BJ (cell line): ENCODE measurements around the gene PLCG1. TPM values are rescaled to one million over a fixed set of nuclear protein-coding genes. Genes with fewer than 3 reads are reported as not detected.

Experiments used
- CTCF ChIA-PET: fragments of 350-600 bp; formaldehyde crosslinking; extraction: SDS; loops from one replicate; lab custom pipeline; 2021; ENCODE audit warnings: antibody characterized with exemption, inconsistent platforms; lab: Yijun Ruan, JAX
- POLR2A ChIA-PET: fragments of 300-600 bp; sonication (Branson Sonifier 250); formaldehyde crosslinking; extraction: SDS; loops from one replicate; lab custom pipeline; 2021; ENCODE audit warnings: antibody characterized with exemption; lab: Charles Lee
- DNase-seq: peaks from one replicate; pipeline ENCODE4 v3.0.0-alpha.2; 2011; ENCODE audit warnings: low read depth
- H3K27me3 ChIP-seq: 2 replicates; pipeline ENCODE4 v1.6.0; 2011; ENCODE audit warnings: low read length; ENCODE audit not compliant: control insufficient read depth, insufficient read depth
- H3K36me3 ChIP-seq: 2 replicates; pipeline ENCODE4 v1.5.1; 2011; ENCODE audit warnings: low read length; ENCODE audit not compliant: control insufficient read depth, insufficient read depth
- H3K4me3 ChIP-seq: 2 replicates; pipeline ENCODE4 v1.5.1; 2011; ENCODE audit warnings: low read depth, mild to moderate bottlenecking, control low read depth, low read length
- polyA plus RNA-seq: library from polyadenylated mRNA; depleted of rRNA; stranded (reverse); fragments of >200 nt; gene quantifications from 2 replicates; pipeline ENCODE4 v1.2.3, GENCODE V29; 2011
- TF ChIP-seq, protein P1 (sequence below): IDR thresholded peaks from 2 replicates; pipeline ENCODE4 v1.5.1; 2011; ENCODE audit warnings: low read depth, mild to moderate bottlenecking, control low read depth, inconsistent platforms, low read length, moderate library complexity; ENCODE audit not compliant: insufficient read depth

PLCG1 gene
- polyA plus RNA-seq, 1 experiment = 46.5 TPM

DNA sequence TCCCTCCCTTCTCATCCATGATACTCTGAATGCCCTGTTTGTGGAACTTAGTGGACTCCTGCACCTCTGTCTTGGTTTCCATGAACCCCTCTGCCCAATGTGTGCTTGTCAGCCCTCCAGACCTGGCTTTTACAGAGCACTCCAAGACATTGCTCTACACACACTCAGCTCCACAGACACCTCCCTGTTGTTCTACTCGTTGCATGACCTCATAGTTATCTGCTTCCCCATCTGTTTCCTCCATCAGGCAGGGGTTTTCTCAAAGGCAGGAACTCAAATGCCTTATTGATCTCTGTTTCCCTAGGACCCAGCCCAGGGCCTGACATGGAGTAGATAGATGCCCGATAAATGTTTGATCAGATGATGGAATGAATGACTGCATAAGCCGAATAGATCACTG, 13.3 kb downstream of the PLCG1 start:
- TF ChIP-seq, protein P1, sequence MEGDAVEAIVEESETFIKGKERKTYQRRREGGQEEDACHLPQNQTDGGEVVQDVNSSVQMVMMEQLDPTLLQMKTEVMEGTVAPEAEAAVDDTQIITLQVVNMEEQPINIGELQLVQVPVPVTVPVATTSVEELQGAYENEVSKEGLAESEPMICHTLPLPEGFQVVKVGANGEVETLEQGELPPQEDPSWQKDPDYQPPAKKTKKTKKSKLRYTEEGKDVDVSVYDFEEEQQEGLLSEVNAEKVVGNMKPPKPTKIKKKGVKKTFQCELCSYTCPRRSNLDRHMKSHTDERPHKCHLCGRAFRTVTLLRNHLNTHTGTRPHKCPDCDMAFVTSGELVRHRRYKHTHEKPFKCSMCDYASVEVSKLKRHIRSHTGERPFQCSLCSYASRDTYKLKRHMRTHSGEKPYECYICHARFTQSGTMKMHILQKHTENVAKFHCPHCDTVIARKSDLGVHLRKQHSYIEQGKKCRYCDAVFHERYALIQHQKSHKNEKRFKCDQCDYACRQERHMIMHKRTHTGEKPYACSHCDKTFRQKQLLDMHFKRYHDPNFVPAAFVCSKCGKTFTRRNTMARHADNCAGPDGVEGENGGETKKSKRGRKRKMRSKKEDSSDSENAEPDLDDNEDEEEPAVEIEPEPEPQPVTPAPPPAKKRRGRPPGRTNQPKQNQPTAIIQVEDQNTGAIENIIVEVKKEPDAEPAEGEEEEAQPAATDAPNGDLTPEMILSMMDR = no peak
- no peak for DNase-seq
- POLR2A ChIA-PET = interaction anchor here (0.6 kb wide), 1 partner anchor 72 kb away, joined by 4 read pairs; no protein-coding TSS in a partner anchor
- Histone ChIP-seq H3K27me3 (no peaks in the 10 kb centered on the region), H3K36me3 (no peaks in the 10 kb centered on the region), H3K4me3 (no peak overlapping the region)
- CTCF ChIA-PET = interaction anchor here (0.6 to 3.3 kb wide), 6 partner anchors 8 to 374 kb away, joined by 3 to 12 read pairs (median 4); partner anchors contain the start of gene LPIN3

DNA sequence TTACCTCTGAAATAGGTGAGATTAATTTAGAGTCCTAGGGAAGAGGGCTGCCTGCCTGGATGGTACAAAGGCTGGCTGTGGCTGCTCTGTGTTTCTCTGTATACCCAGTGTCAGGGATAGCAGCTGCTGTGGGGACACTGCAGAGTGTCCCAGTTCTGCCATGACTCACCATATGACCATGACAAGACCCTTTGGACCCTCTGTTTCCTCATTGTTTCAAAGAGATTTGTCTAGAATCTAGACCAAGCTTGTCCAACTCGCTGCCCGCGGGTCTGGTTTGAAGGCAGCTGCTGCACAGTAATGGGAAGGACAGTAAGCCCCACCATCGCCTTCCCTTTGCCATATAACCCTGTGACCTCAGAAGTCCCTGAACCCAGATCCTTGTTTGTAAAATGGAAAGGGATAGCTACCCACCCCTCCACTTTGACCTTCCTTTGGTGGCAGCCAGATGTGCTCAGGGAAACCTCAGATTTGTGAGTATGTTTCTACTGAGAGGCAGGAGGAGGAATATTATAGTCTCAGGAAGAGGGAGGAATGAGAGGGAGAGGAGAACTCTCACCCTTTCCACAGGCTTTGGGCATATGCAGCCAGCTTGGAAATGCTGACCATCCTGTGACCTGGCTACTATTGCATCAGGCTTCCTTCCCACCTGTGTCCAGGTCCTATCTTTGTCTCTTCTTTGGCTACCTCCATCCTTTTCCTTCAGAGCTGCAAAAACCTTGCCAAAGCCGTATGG, 14.0 kb downstream of the PLCG1 start:
- TF ChIP-seq, protein P1 = no peak
- Histone ChIP-seq H3K36me3 (no peaks in the 10 kb centered on the region), H3K4me3 (no peak overlapping the region), H3K27me3 (no peaks in the 10 kb centered on the region)
- POLR2A ChIA-PET = no interaction called here
- no peak for DNase-seq
- CTCF ChIA-PET = interaction anchor here (0.6 to 3.3 kb wide), 7 partner anchors 9 to 189 kb away, joined by 3 to 12 read pairs (median 3); partner anchors contain the start of gene LPIN3

DNA sequence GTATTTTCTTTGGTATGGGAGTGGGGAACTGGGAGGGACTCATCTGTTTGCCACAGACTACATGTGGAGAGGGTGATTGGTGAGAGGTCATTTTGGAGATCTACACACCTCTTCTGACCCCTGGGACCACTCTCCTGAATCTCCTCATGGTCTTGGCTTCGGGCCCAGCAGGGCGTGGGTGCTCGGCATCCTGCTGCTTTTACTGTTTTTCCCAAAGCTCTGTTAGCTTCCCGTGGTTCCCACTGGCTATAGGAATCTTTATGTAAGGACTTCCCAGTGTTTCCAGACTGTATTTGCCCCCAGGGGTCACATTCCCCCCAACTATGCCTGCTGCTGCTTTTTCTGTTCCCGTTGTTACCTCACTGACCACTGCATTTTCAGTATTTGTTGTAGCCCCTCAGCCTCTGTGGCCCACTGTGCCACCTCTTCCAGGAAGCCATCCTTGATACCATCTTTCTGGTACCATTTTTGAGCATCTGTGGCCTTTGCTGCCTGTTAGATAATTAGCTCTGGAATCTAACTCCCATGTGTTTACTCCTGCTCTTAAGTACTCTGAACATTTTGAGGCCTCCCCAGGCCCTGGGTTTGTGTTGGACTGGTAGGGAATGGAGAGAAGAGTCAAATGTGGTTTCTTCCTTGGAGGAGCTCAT, 14.9 kb downstream of the PLCG1 start:
- TF ChIP-seq, protein P1 = no peak
- Histone ChIP-seq H3K36me3 (no peaks in the 10 kb centered on the region), H3K27me3 (no peaks in the 10 kb centered on the region), H3K4me3 (no peak overlapping the region)
- CTCF ChIA-PET = interaction anchor here (1.1 to 3.3 kb wide), 5 partner anchors 10 to 190 kb away, joined by 3 to 12 read pairs (median 4); partner anchors contain the start of gene LPIN3
- POLR2A ChIA-PET = no interaction called here
- DNase-seq = no peak

DNA sequence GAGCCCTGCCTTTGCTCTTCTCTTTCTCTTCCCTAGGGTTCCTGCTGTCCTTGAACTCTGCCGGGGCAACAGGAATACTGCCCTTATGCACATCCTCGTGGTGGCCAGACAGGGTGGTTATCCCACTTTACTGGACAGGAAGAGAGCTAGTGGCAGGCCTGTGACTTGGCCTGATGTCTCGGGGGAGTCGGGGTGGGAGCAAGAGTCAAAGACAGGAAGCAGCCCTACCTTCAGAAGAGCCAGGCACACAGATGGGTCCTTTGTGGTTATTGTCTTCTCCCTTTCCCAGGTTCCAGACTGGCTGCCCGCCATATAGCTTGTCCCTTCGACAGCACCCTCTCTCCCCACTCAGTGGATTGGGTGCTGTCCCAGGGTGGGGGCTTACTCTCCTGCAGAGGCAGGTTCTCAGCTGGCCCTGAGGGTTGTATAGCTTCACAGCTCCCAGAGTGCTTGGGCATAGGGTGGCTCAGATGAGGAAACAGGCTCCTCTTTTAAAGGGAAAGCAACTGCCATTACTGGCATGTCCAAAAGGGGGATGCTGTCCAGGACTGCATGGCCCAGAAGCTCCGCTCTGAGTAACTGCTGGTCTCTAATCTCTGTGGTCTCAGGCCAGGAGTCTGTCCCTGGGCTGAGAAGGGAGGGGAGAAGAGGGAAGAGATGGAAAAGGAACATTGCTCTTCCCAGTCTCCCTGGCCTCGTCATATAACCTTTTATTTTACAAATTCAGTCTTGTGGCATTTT, 17.3 kb downstream of the PLCG1 start:
- Histone ChIP-seq H3K36me3 (no peaks in the 10 kb centered on the region; the same call in 1 of the 2 replicates), H3K4me3 (no peak overlapping the region), H3K27me3 (no peaks in the 10 kb centered on the region)
- TF ChIP-seq, protein P1 = no peak
- no peak for DNase-seq
- POLR2A ChIA-PET = no interaction called here
- CTCF ChIA-PET = interaction anchor here (0.6 to 0.7 kb wide), 2 partner anchors 37 to 172 kb away, joined by 3 read pairs; no protein-coding TSS in a partner anchor
